Measurements from ENCODE around the gene NAA16. TPM values are rescaled to one million over a fixed set of nuclear protein-coding genes. Genes with fewer than 3 reads are reported as not detected.

Gene NAA16
- total RNA-seq, 4 donors from 2014 or later: 15.9 to 25.8 (median 18.7) TPM

GRCh38 chr13:41407380-41407779 is 96.3 kb downstream of the NAA16 start:
- no peak overlapping the region for H3K4me3 ChIP-seq (ENCODE audit: low read depth, poor library complexity, severe bottlenecking)
- intact Hi-C loops (cut with DNase I; ENCODE audit: low total_unique reads): no loop called here
- DNase-seq (ENCODE audit: low spot score in 2 of 2): no peak
- TF ChIP-seq CTCF (IDR thresholded peaks at IDR 0.05): no peak
- TF ChIP-seq POLR2A (IDR thresholded peaks at IDR 0.05): no peak
- WGBS, 2 donors: 52% methylated on average over 3 of the region's 3 CpGs

GRCh38 chr13:41408121-41408520 is 97.1 kb downstream of the NAA16 start:
- no peak for TF ChIP-seq POLR2A (IDR thresholded peaks at IDR 0.05)
- no peak for TF ChIP-seq CTCF (IDR thresholded peaks at IDR 0.05)
- no peak overlapping the region for H3K4me3 ChIP-seq (ENCODE audit: low read depth, poor library complexity, severe bottlenecking)
- no peak for DNase-seq (ENCODE audit: low spot score in 2 of 2)
- intact Hi-C loops (cut with DNase I; ENCODE audit: low total_unique reads): no loop called here

- 41 to 55% methylated on average over 1 of the region's 1 CpG for WGBS, 2 donors
- no peak for DNase-seq (ENCODE audit: low spot score in 2 of 2)
- intact Hi-C loops (cut with DNase I; ENCODE audit: low total_unique reads): no loop called here
- no peak for TF ChIP-seq CTCF (IDR thresholded peaks at IDR 0.05)
- TF ChIP-seq POLR2A (IDR thresholded peaks at IDR 0.05): no peak
- H3K4me3 ChIP-seq (ENCODE audit: low read depth, poor library complexity, severe bottlenecking): no peak overlapping the region
Observed at GRCh38 chr13:41408746-41409145, 97.7 kb downstream of the NAA16 start.

GRCh38 chr13:41409611-41410010 is 98.5 kb downstream of the NAA16 start:
- TF ChIP-seq CTCF (IDR thresholded peaks at IDR 0.05) (no peak), POLR2A (IDR thresholded peaks at IDR 0.05) (no peak)
- no peak for DNase-seq (ENCODE audit: low spot score in 2 of 2)
- WGBS, 2 donors: 62 to 77% methylated on average over 2 of the region's 2 CpGs
- H3K4me3 ChIP-seq (ENCODE audit: low read depth, poor library complexity, severe bottlenecking): no peak overlapping the region
- intact Hi-C loops (cut with DNase I; ENCODE audit: low total_unique reads): no loop called here

- intact Hi-C loops (cut with DNase I; ENCODE audit: low total_unique reads): no loop called here
- DNase-seq (ENCODE audit: low spot score in 2 of 2): no peak
- TF ChIP-seq POLR2A (IDR thresholded peaks at IDR 0.05): no peak
- no peak for TF ChIP-seq CTCF (IDR thresholded peaks at IDR 0.05)
- H3K4me3 ChIP-seq (ENCODE audit: low read depth, poor library complexity, severe bottlenecking): no peak overlapping the region
- 86 to 92% methylated on average over 5 of the region's 5 CpGs for WGBS, 2 donors
Observed at GRCh38 chr13:41411060-41411459, 100.0 kb downstream of the NAA16 start.

GRCh38 chr13:41411522-41411921 is 100.5 kb downstream of the NAA16 start:
- intact Hi-C loops (cut with DNase I; ENCODE audit: low total_unique reads): no loop called here
- peak in 1 of 2 donors; percentile 27 for DNase-seq (ENCODE audit: low spot score in 2 of 2)
- H3K4me3 ChIP-seq (ENCODE audit: low read depth, poor library complexity, severe bottlenecking): no peak overlapping the region
- TF ChIP-seq POLR2A (IDR thresholded peaks at IDR 0.05): no peak
- TF ChIP-seq CTCF (IDR thresholded peaks at IDR 0.05): no peak
- WGBS, 2 donors: 19 to 28% methylated on average over 5 of the region's 5 CpGs
